GM12878 (cell line): ENCODE data around the gene DYNC1I1. TPM values are rescaled to one million over a fixed set of nuclear protein-coding genes. Genes with fewer than 3 reads are reported as not detected.

Experiments used
- ATAC-seq: fragments of 200-7000 bp; cut with Tn5 transposase; 3 replicates; pipeline ENCODE4 v1.9.1; 2020; ENCODE audit warnings: mild to moderate bottlenecking, moderate library complexity
- BruUV-seq: library from RNA; stranded (reverse); fragments of 400-500 nt; replicated peaks from 2 replicates; lab custom pipeline; 2021; lab: Mats Ljungman, UMichigan
- CTCF ChIA-PET: fragments of 300-600 bp; sonication (Branson Sonifier 250); formaldehyde crosslinking; extraction: SDS; loops from one replicate; lab custom pipeline; 2021; ENCODE audit warnings: inconsistent platforms; lab: Yijun Ruan, JAX
- POLR2A ChIA-PET: fragments of 350-600 bp; formaldehyde crosslinking; extraction: SDS; loops from one replicate; lab custom pipeline; 2021; ENCODE audit warnings: inconsistent platforms; lab: Charles Lee
- RAD21 ChIA-PET: fragments of 300-600 bp; sonication (Branson Sonifier 250); formaldehyde crosslinking; loops from one replicate; lab custom pipeline; 2023; ENCODE audit warnings: antibody characterized with exemption; ENCODE audit not compliant: unreplicated experiment; lab: Charles Lee
- SMC1A ChIA-PET: fragments of 300-600 bp; sonication (Branson Sonifier 250); formaldehyde crosslinking; loops from one replicate; lab custom pipeline; 2023; ENCODE audit not compliant: unreplicated experiment, uncharacterized antibody; lab: Charles Lee
- DNase-seq: peaks from one replicate; pipeline ENCODE4 v3.0.0-alpha.2; 2011; ENCODE audit warnings: low read depth, low spot score
- FAIRE-seq: peaks from 3 replicates; lab custom pipeline; 2011; peaks lifted over from hg19 to GRCh38; lab: Jason Lieb, UNC
- H2AFZ ChIP-seq: 2 replicates; pipeline ENCODE4 v1.6.0; 2011; ENCODE audit warnings: low read depth, low read length, control low read depth; ENCODE audit not compliant: control insufficient read depth
- H3K27ac ChIP-seq: 2 replicates; pipeline ENCODE4 v1.5.1; 2011; ENCODE audit warnings: control low read depth; ENCODE audit not compliant: control insufficient read depth, insufficient read depth
- H3K27me3 ChIP-seq, 2 experiments: replicated peaks in 1 of 2; 2 replicates each; pipeline versions ENCODE4 v1.6.0 to v1.6.1; 2011; ENCODE audit warnings: low read length in 1 of 2; ENCODE audit not compliant: control insufficient read depth in 2 of 2, insufficient read depth in 2 of 2
- H3K36me3 ChIP-seq, 2 experiments: 2 replicates each; pipeline ENCODE4 v1.5.1; 2011; ENCODE audit warnings: low read length in 1 of 2; ENCODE audit not compliant: control insufficient read depth in 2 of 2, insufficient read depth in 2 of 2
- H3K4me1 ChIP-seq: 2 replicates; pipeline ENCODE4 v1.6.1; 2011; ENCODE audit warnings: mild to moderate bottlenecking, low read length, moderate library complexity, mixed read lengths; ENCODE audit not compliant: control insufficient read depth, insufficient read depth
- H3K4me2 ChIP-seq: 2 replicates; pipeline ENCODE4 v1.6.0; 2011; ENCODE audit warnings: control low read depth; ENCODE audit not compliant: control insufficient read depth, insufficient read depth
- H3K4me3 ChIP-seq: fragments of 200-600 bp; sonication (generic); 2 replicates; pipeline ENCODE4 v1.5.1; 2016
- H3K79me2 ChIP-seq: 2 replicates; pipeline ENCODE4 v1.6.0; 2011; ENCODE audit warnings: low read length; ENCODE audit not compliant: control insufficient read depth, insufficient read depth
- H3K9ac ChIP-seq: 2 replicates; pipeline ENCODE4 v1.8.0; 2011; ENCODE audit warnings: low read length, control low read depth, mixed read lengths; ENCODE audit not compliant: control insufficient read depth, insufficient read depth
- H3K9me3 ChIP-seq: replicated peaks from 3 replicates; pipeline ENCODE4 v1.5.1; 2011; ENCODE audit warnings: mild to moderate bottlenecking, low read length; ENCODE audit not compliant: control insufficient read depth, insufficient read depth
- H4K20me1 ChIP-seq: 2 replicates; pipeline ENCODE4 v1.6.0; 2011; ENCODE audit not compliant: control insufficient read depth, insufficient read depth
- BACH1 ChIP-seq: fragments of 450-650 bp; IDR thresholded peaks from 2 replicates; pipeline ENCODE4 v1.6.1; 2017; ENCODE audit warnings: mild to moderate bottlenecking, borderline replicate concordance
- CREM ChIP-seq: IDR thresholded peaks from 2 replicates; pipeline ENCODE4 v1.6.1; 2014; ENCODE audit warnings: antibody characterized with exemption, low read depth
- EP300 ChIP-seq, 2 experiments: fragments of 150-350 bp in 1 of 2; IDR thresholded peaks; 2 replicates each; pipeline ENCODE4 v1.6.1; 2011 to 2012; ENCODE audit warnings: low read depth in 2 of 2, low read length in 2 of 2, borderline replicate concordance in 1 of 2, improper control_type of control experiment in 1 of 2, inconsistent platforms in 1 of 2; ENCODE audit not compliant: control insufficient read depth in 1 of 2
- ESRRA ChIP-seq: IDR thresholded peaks from 2 replicates; pipeline ENCODE4 v1.6.1; 2012; ENCODE audit warnings: mild to moderate bottlenecking, low read length, improper control_type of control experiment
- HDGF ChIP-seq: fragments of 450-650 bp; IDR thresholded peaks from 2 replicates; pipeline ENCODE4 v1.6.1; 2016; ENCODE audit warnings: antibody characterized with exemption
- IKZF2 ChIP-seq, 2 experiments: fragments of 450-650 bp; IDR thresholded peaks; 2 replicates each; pipeline ENCODE4 v1.6.1; 2017; ENCODE audit warnings: mild to moderate bottlenecking in 2 of 2, moderate library complexity in 2 of 2
- MTA2 ChIP-seq: fragments of 450-650 bp; IDR thresholded peaks from 2 replicates; pipeline ENCODE4 v1.6.1; 2016; ENCODE audit warnings: low read depth, mild to moderate bottlenecking, moderate library complexity
- MXI1 ChIP-seq: fragments of 150-350 bp; IDR thresholded peaks from 2 replicates; pipeline ENCODE4 v1.6.1; 2011; ENCODE audit warnings: low read depth, mild to moderate bottlenecking, inconsistent platforms, low read length, improper control_type of control experiment
- NBN ChIP-seq: fragments of 450-650 bp; IDR thresholded peaks from 2 replicates; pipeline ENCODE4 v1.6.1; 2016
- RFX5 ChIP-seq: IDR thresholded peaks from 2 replicates; pipeline ENCODE4 v1.6.1; 2011; ENCODE audit warnings: low read depth, low read length, improper control_type of control experiment
- RUNX3 ChIP-seq: IDR thresholded peaks from 2 replicates; pipeline ENCODE4 v1.6.1; 2012; ENCODE audit warnings: low read length, inconsistent platforms
- TCF7 ChIP-seq: IDR thresholded peaks from 2 replicates; pipeline ENCODE4 v1.6.1; 2014; ENCODE audit warnings: antibody characterized with exemption, borderline replicate concordance
- YY1 ChIP-seq: IDR thresholded peaks from 2 replicates; pipeline ENCODE4 v1.6.1; 2011; ENCODE audit warnings: low read depth, mild to moderate bottlenecking, low read length
- ZBED1 ChIP-seq: IDR thresholded peaks from 2 replicates; pipeline ENCODE4 v1.6.1; 2016; ENCODE audit warnings: borderline replicate concordance
- WGBS: methylation state at CpG from one replicate; pipeline ENCODE4 v1.1.6; 2016; ENCODE audit warnings: low lambda C conversion rate; ENCODE audit not compliant: insufficient replicate concordance, insufficient coverage; ENCODE audit errors: missing lambda C conversion rate; 5-methylcytosine and 5-hydroxymethylcytosine counted together
- in situ Hi-C: fragments of 300-500 bp; cut with MboI; formaldehyde crosslinking; loops from 9 replicates; pipeline ENCODE4 v1.14.3; 2018; ENCODE audit warnings: mixed read lengths
- intact Hi-C: fragments of 100-400 bp; cut with micrococcal nuclease; formaldehyde crosslinking; loops from one replicate; pipeline ENCODE4 v1.14.2; 2022; ENCODE audit not compliant: unreplicated experiment
- polyA plus RNA-seq, 11 experiments: library from polyadenylated mRNA; depleted of rRNA in 4 of 11; unstranded in 6 of 11; stranded (reverse) in 5 of 11; fragments of >200 nt; fragmentation: Nextera tagmentation in 4 of 11; fragmentation: Illumina TruSeq in 1 of 11; extraction: Ambion mirVana in 4 of 11; extraction: Trizol in 1 of 11; gene quantifications; 1 replicate in 1 of 11; 2 replicates in 10 of 11; pipeline versions ENCODE4 v1.2.1 to v1.2.3, GENCODE V29; 2011 to 2016; ENCODE audit warnings: inconsistent platforms in 2 of 11, missing spikeins in 2 of 11, low read depth in 1 of 11
- total RNA-seq, 4 experiments: library from RNA; depleted of rRNA in 3 of 4; stranded (reverse); fragments of >200 nt in 3 of 4; fragmentation: Illumina TruSeq in 1 of 4; extraction: Trizol in 1 of 4; gene quantifications; 2 replicates each; pipeline versions ENCODE4 v1.2.1 to v1.2.3, GENCODE V29; 2013 to 2021
- TF ChIP-seq, protein P1 (sequence below): IDR thresholded peaks from 2 replicates; pipeline ENCODE4 v1.6.1; 2012; ENCODE audit warnings: low read depth, low read length, improper control_type of control experiment

The DYNC1I1 gene
- total and polyA plus RNA-seq, 10 of the 15 experiments (the other 5 are each of a cell fraction or from before 2014, with no cell fraction given): 0.05 to 0.91 (median 0.14) TPM; not detected in 3

DNA sequence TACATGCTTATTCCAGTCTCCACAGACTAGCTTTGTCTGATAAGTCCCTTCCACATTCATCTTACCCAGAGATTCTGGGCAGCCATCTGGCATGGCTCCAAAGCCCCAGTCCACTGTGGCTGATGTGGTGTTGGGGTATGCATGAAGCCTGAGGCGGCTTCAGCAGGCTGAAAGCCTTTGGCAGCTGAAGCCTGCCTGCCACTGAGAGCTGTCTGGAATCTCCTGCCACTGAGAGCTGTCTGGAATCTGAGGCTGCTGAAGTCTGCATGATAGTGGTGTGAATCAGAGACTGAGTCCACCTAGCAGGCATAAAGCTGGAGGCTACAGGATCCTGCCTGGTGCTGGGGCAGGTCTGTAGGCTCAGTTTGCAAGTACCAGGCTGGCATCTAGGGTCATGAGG is 87.1 kb downstream of the DYNC1I1 start:
- 0% methylated on average over 1 of the region's 1 CpG for WGBS
- Histone ChIP-seq H3K27ac (no peak overlapping the region), H3K79me2 (no peaks in the 10 kb centered on the region), H3K36me3 (no peaks in the 10 kb centered on the region), H4K20me1 (no peaks in the 10 kb centered on the region), H3K27me3 (0 out of 4 replicates have a peak, but pooled peaks cover 0 to 1% of the 10 kb centered on the region in 2 experiments), H3K9ac (no peak overlapping the region), H3K4me1 (no peaks in the 10 kb centered on the region), H2AFZ (no peak overlapping the region), H3K9me3 (no peaks in the 10 kb centered on the region), H3K4me3 (no peak overlapping the region), H3K4me2 (no peak overlapping the region)
- DNase-seq (no peak), ATAC-seq (no peak), FAIRE-seq (no peak)
- POLR2A ChIA-PET: no interaction called here
- BruUV-seq: no TSS peak
- CTCF ChIA-PET: no interaction called here
- TF ChIP-seq HDGF (no peak), IKZF2 (IDR thresholded peaks at IDR 0.05) (no peak), MXI1 (no peak), RUNX3 (no peak), MTA2 (no peak), YY1 (no peak), BACH1 (no peak), CREM (no peak), ZBED1 (no peak), EP300 (IDR thresholded peaks at IDR 0.05; ENCODE audit: borderline replicate concordance in 1 of 2, control insufficient read depth in 1 of 2, low read depth in 2 of 2, low read length in 2 of 2) (no peak), RFX5 (no peak), ESRRA (no peak), TCF7 (no peak), NBN (no peak)
- TF ChIP-seq, protein P1, sequence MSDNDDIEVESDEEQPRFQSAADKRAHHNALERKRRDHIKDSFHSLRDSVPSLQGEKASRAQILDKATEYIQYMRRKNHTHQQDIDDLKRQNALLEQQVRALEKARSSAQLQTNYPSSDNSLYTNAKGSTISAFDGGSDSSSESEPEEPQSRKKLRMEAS: no peak
- SMC1A ChIA-PET: no interaction called here
- RAD21 ChIA-PET: no interaction called here
- intact Hi-C loops: no loop called here
- in situ Hi-C loops: no loop called here
